ENCODE data around the gene ANKEF1. TPM values are rescaled to one million over a fixed set of nuclear protein-coding genes. Genes with fewer than 3 reads are reported as not detected.

Gene ANKEF1
- total and polyA plus RNA-seq, 2 experiments from 2014 or later: 4.7 to 9.7 TPM

DNA sequence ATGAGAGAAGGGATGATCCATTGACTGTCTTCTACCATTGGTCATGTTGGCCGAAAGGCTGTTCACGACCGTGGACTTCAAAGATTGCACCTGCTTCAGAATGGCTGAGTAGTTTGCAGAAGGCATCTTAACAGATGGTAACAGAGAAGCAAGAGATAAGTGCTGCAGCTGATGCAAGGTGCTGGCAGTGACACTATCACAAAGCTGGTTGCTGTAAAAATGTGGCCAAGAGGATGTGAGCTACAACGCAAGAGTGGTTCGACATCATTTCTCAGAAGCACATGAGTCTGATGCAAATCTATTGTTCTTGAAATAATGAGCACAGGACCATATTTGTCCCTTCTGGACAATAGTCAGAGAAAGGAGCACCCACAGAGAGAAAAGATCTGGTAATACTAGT lies 27.0 kb upstream of the ANKEF1 start:
- Histone ChIP-seq H3K4me1 (ENCODE audit: insufficient read depth) (0 out of 2 replicates have a peak, but pooled peaks cover 11% of the 10 kb centered on the region), H3K79me2 (replicated peaks; ENCODE audit: insufficient read depth) (no peaks in the 10 kb centered on the region), H3K27me3 (ENCODE audit: insufficient read depth) (no peaks in the 10 kb centered on the region), H3K36me3 (ENCODE audit: insufficient read depth) (no peaks in the 10 kb centered on the region; the same call in 1 of the 2 replicates), H2AFZ (no peak overlapping the region), H3K4me3 (no peak overlapping the region), H3K9me2 (ENCODE audit: insufficient read depth) (peaks cover 4% of the 10 kb centered on the region; the same call in 1 of the 2 replicates), H3K27ac (ENCODE audit: low read depth) (no peak overlapping the region), H4K20me1 (replicated peaks; ENCODE audit: insufficient read depth) (no peaks in the 10 kb centered on the region), H3K4me2 (no peak overlapping the region), H3F3A (replicated peaks; ENCODE audit: low read depth) (no peaks in the 10 kb centered on the region)
- ATAC-seq: no peak
- Mint-ChIP-seq H3K4me3 (no peak overlapping the region), H3K36me3 (ENCODE audit: low read depth) (no peaks in the 10 kb centered on the region; the same call in 1 of the 3 replicates), H3K27me3 (ENCODE audit: insufficient read depth, low read depth, poor library complexity) (peaks cover 2% of the 10 kb centered on the region), H3K27ac (no peak overlapping the region), H3K4me1 (peaks cover 24% of the 10 kb centered on the region), H3K9me3 (peaks cover 6% of the 10 kb centered on the region; the same call in 1 of the 3 replicates)
- TF ChIP-seq, protein P1, sequence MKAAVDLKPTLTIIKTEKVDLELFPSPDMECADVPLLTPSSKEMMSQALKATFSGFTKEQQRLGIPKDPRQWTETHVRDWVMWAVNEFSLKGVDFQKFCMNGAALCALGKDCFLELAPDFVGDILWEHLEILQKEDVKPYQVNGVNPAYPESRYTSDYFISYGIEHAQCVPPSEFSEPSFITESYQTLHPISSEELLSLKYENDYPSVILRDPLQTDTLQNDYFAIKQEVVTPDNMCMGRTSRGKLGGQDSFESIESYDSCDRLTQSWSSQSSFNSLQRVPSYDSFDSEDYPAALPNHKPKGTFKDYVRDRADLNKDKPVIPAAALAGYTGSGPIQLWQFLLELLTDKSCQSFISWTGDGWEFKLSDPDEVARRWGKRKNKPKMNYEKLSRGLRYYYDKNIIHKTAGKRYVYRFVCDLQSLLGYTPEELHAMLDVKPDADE (IDR thresholded peaks at IDR 0.05): no peak
- no peak for TF ChIP-seq CREB1 (CRISPR knock-in tag; IDR thresholded peaks at IDR 0.05; ENCODE audit: low read depth)
- no peak for DNase-seq (ENCODE audit: low spot score)

DNA sequence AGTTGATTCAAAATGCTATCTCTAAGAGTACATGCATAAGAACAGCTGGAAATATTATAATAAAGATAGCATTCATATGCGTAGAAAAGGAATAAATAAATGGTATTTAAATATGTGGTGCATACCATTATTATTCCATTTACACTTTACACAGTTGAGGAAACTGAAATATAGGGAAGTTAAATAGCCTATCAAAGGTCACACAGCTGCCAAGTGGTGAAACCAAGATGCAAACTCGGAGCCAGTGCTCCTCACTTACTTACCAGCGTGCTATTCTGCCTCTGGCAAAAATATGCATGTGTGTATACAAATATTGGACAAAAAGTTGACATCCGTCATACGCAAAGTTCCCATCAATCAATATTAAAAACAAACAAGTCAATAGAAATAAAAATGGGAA lies 22.3 kb upstream of the ANKEF1 start:
- Histone ChIP-seq H3K36me3 (ENCODE audit: insufficient read depth) (no peaks in the 10 kb centered on the region), H3K27ac (ENCODE audit: low read depth) (no peak overlapping the region), H3K79me2 (replicated peaks; ENCODE audit: insufficient read depth) (no peaks in the 10 kb centered on the region), H3K4me1 (ENCODE audit: insufficient read depth) (no peaks in the 10 kb centered on the region), H3K4me3 (no peak overlapping the region), H4K20me1 (replicated peaks; ENCODE audit: insufficient read depth) (no peaks in the 10 kb centered on the region), H3K9me2 (ENCODE audit: insufficient read depth) (peaks cover 2% of the 10 kb centered on the region; the same call in 1 of the 2 replicates), H3K4me2 (no peak overlapping the region), H3F3A (replicated peaks; ENCODE audit: low read depth) (no peaks in the 10 kb centered on the region), H2AFZ (no peak overlapping the region), H3K27me3 (ENCODE audit: insufficient read depth) (no peaks in the 10 kb centered on the region)
- Mint-ChIP-seq H3K4me1 (peaks cover 3% of the 10 kb centered on the region; the same call in 2 of the 3 replicates), H3K9me3 (no peaks in the 10 kb centered on the region), H3K27me3 (ENCODE audit: insufficient read depth, low read depth, poor library complexity) (peaks cover 2% of the 10 kb centered on the region), H3K27ac (no peak overlapping the region), H3K36me3 (ENCODE audit: low read depth) (no peaks in the 10 kb centered on the region), H3K4me3 (no peak overlapping the region)
- ATAC-seq: no peak
- DNase-seq (ENCODE audit: low spot score): no peak
- TF ChIP-seq JUNB (IDR thresholded peaks at IDR 0.05; ENCODE audit: unreplicated experiment) (no peak), EZH2phosphoT487 (IDR thresholded peaks at IDR 0.05; ENCODE audit: unreplicated experiment) (no peak), NANOG (IDR thresholded peaks at IDR 0.05; ENCODE audit: borderline replicate concordance) (no peak), STAT1 (IDR thresholded peaks at IDR 0.05; ENCODE audit: unreplicated experiment) (no peak), EZH2 (IDR thresholded peaks at IDR 0.05; ENCODE audit: low read depth, unreplicated experiment) (no peak), ZNF331 (CRISPR knock-in tag; IDR thresholded peaks at IDR 0.05; ENCODE audit: low read depth) (no peak), CREB1 (CRISPR knock-in tag; IDR thresholded peaks at IDR 0.05; ENCODE audit: low read depth) (no peak), ZNF114 (CRISPR knock-in tag; IDR thresholded peaks at IDR 0.05) (no peak), POLR2AphosphoS5 (IDR thresholded peaks at IDR 0.05; ENCODE audit: low read depth) (no peak)
- TF ChIP-seq, protein P2, sequence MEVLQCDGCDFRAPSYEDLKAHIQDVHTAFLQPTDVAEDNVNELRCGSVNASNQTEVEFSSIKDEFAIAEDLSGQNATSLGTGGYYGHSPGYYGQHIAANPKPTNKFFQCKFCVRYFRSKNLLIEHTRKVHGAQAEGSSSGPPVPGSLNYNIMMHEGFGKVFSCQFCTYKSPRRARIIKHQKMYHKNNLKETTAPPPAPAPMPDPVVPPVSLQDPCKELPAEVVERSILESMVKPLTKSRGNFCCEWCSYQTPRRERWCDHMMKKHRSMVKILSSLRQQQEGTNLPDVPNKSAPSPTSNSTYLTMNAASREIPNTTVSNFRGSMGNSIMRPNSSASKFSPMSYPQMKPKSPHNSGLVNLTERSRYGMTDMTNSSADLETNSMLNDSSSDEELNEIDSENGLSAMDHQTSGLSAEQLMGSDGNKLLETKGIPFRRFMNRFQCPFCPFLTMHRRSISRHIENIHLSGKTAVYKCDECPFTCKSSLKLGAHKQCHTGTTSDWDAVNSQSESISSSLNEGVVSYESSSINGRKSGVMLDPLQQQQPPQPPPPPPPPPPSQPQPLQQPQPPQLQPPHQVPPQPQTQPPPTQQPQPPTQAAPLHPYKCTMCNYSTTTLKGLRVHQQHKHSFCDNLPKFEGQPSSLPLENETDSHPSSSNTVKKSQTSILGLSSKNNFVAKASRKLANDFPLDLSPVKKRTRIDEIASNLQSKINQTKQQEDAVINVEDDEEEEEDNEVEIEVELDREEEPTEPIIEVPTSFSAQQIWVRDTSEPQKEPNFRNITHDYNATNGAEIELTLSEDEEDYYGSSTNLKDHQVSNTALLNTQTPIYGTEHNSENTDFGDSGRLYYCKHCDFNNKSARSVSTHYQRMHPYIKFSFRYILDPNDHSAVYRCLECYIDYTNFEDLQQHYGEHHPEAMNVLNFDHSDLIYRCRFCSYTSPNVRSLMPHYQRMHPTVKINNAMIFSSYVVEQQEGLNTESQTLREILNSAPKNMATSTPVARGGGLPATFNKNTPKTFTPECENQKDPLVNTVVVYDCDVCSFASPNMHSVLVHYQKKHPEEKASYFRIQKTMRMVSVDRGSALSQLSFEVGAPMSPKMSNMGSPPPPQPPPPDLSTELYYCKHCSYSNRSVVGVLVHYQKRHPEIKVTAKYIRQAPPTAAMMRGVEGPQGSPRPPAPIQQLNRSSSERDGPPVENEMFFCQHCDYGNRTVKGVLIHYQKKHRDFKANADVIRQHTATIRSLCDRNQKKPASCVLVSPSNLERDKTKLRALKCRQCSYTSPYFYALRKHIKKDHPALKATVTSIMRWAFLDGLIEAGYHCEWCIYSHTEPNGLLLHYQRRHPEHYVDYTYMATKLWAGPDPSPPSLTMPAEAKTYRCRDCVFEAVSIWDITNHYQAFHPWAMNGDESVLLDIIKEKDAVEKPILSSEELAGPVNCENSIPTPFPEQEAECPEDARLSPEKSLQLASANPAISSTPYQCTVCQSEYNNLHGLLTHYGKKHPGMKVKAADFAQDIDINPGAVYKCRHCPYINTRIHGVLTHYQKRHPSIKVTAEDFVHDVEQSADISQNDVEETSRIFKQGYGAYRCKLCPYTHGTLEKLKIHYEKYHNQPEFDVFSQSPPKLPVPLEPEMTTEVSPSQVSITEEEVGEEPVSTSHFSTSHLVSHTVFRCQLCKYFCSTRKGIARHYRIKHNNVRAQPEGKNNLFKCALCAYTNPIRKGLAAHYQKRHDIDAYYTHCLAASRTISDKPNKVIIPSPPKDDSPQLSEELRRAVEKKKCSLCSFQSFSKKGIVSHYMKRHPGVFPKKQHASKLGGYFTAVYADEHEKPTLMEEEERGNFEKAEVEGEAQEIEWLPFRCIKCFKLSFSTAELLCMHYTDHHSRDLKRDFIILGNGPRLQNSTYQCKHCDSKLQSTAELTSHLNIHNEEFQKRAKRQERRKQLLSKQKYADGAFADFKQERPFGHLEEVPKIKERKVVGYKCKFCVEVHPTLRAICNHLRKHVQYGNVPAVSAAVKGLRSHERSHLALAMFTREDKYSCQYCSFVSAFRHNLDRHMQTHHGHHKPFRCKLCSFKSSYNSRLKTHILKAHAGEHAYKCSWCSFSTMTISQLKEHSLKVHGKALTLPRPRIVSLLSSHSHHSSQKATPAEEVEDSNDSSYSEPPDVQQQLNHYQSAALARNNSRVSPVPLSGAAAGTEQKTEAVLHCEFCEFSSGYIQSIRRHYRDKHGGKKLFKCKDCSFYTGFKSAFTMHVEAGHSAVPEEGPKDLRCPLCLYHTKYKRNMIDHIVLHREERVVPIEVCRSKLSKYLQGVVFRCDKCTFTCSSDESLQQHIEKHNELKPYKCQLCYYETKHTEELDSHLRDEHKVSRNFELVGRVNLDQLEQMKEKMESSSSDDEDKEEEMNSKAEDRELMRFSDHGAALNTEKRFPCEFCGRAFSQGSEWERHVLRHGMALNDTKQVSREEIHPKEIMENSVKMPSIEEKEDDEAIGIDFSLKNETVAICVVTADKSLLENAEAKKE (CRISPR knock-in tag; IDR thresholded peaks at IDR 0.05): no peak
- TF ChIP-seq, protein P3, sequence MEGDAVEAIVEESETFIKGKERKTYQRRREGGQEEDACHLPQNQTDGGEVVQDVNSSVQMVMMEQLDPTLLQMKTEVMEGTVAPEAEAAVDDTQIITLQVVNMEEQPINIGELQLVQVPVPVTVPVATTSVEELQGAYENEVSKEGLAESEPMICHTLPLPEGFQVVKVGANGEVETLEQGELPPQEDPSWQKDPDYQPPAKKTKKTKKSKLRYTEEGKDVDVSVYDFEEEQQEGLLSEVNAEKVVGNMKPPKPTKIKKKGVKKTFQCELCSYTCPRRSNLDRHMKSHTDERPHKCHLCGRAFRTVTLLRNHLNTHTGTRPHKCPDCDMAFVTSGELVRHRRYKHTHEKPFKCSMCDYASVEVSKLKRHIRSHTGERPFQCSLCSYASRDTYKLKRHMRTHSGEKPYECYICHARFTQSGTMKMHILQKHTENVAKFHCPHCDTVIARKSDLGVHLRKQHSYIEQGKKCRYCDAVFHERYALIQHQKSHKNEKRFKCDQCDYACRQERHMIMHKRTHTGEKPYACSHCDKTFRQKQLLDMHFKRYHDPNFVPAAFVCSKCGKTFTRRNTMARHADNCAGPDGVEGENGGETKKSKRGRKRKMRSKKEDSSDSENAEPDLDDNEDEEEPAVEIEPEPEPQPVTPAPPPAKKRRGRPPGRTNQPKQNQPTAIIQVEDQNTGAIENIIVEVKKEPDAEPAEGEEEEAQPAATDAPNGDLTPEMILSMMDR (conservative IDR thresholded peaks at IDR 0.05; ENCODE audit: low read depth in 2 of 2): no peak
- TF ChIP-seq, protein P1 (IDR thresholded peaks at IDR 0.05): no peak
